GM23338 (cell line): ENCODE data around the gene CACNA1C.

Experiments
- CREB1 ChIP-seq: fragments of 250-450 bp; sonication (Bioruptor Pico); IDR thresholded peaks from 2 replicates; pipeline ENCODE4 v1.5.0; 2020; ENCODE audit warnings: low read depth, mild to moderate bottlenecking, moderate library complexity
- CTCF ChIP-seq, 2 experiments: fragments of 200-600 bp in 1 of 2; sonication (generic) in 1 of 2; conservative IDR thresholded peaks; 2 replicates each; pipeline versions ENCODE4 v1.5.1 to v1.6.1; 2016 to 2017; ENCODE audit warnings: antibody characterized with exemption in 2 of 2, low read depth in 2 of 2, mild to moderate bottlenecking in 2 of 2, moderate library complexity in 1 of 2
- ETS1 ChIP-seq: IDR thresholded peaks from 2 replicates; pipeline ENCODE4 v1.6.1; 2016; ENCODE audit warnings: antibody characterized with exemption
- EZH2 ChIP-seq: fragments of 200-600 bp; sonication (generic); IDR thresholded peaks from one replicate; pipeline ENCODE4 v1.8.0; 2017; ENCODE audit warnings: antibody characterized with exemption, mild to moderate bottlenecking, low read depth; ENCODE audit not compliant: unreplicated experiment
- EZH2phosphoT487 ChIP-seq: fragments of 200-600 bp; sonication (generic); IDR thresholded peaks from one replicate; pipeline ENCODE4 v1.8.1; 2018; ENCODE audit warnings: antibody characterized with exemption; ENCODE audit not compliant: unreplicated experiment
- JUNB ChIP-seq: IDR thresholded peaks from one replicate; pipeline ENCODE4 v1.6.1; 2016; ENCODE audit warnings: antibody characterized with exemption; ENCODE audit not compliant: unreplicated experiment
- NANOG ChIP-seq: IDR thresholded peaks from 2 replicates; pipeline ENCODE4 v1.6.1; 2016; ENCODE audit warnings: antibody characterized with exemption, borderline replicate concordance
- POLR2AphosphoS5 ChIP-seq: IDR thresholded peaks from 2 replicates; pipeline ENCODE4 v1.6.1; 2016; ENCODE audit warnings: antibody characterized with exemption, low read depth
- REST ChIP-seq: IDR thresholded peaks from one replicate; pipeline ENCODE4 v1.6.1; 2018; ENCODE audit warnings: antibody characterized with exemption; ENCODE audit not compliant: unreplicated experiment
- STAT1 ChIP-seq: IDR thresholded peaks from one replicate; pipeline ENCODE4 v1.6.1; 2016; ENCODE audit warnings: antibody characterized with exemption; ENCODE audit not compliant: unreplicated experiment
- ZNF331 ChIP-seq: fragments of 250-450 bp; sonication (Bioruptor Pico); IDR thresholded peaks from 2 replicates; pipeline ENCODE4 v1.5.0; 2020; ENCODE audit warnings: low read depth, mild to moderate bottlenecking, moderate library complexity

GRCh38 chr12:2654311-2654710, 601.5 kb downstream of the CACNA1C start:
- no peak for TF ChIP-seq CTCF (conservative IDR thresholded peaks at IDR 0.05; ENCODE audit: low read depth in 2 of 2)
- no peak for TF ChIP-seq STAT1
- no peak for TF ChIP-seq CREB1 (CRISPR knock-in tag)
- no peak for TF ChIP-seq REST
- no peak for TF ChIP-seq ETS1
- no peak for TF ChIP-seq EZH2phosphoT487
- no peak for TF ChIP-seq EZH2
- no peak for TF ChIP-seq POLR2AphosphoS5
- TF ChIP-seq ZNF331 (CRISPR knock-in tag), result no peak
- no peak for TF ChIP-seq JUNB
- no peak for TF ChIP-seq NANOG
